C4-2B (cell line): ENCODE results near the gene JADE1.

ENCODE experiments used
- ZFX ChIP-seq: fragments of 450-650 bp; IDR thresholded peaks from 2 replicates; pipeline ENCODE4 v1.6.1; 2017
- TF ChIP-seq, protein P1 (sequence below): fragments of 450-650 bp; conservative IDR thresholded peaks from 2 replicates; pipeline ENCODE4 v1.5.1; 2017; ENCODE audit warnings: mild to moderate bottlenecking

- TF ChIP-seq, protein P1, sequence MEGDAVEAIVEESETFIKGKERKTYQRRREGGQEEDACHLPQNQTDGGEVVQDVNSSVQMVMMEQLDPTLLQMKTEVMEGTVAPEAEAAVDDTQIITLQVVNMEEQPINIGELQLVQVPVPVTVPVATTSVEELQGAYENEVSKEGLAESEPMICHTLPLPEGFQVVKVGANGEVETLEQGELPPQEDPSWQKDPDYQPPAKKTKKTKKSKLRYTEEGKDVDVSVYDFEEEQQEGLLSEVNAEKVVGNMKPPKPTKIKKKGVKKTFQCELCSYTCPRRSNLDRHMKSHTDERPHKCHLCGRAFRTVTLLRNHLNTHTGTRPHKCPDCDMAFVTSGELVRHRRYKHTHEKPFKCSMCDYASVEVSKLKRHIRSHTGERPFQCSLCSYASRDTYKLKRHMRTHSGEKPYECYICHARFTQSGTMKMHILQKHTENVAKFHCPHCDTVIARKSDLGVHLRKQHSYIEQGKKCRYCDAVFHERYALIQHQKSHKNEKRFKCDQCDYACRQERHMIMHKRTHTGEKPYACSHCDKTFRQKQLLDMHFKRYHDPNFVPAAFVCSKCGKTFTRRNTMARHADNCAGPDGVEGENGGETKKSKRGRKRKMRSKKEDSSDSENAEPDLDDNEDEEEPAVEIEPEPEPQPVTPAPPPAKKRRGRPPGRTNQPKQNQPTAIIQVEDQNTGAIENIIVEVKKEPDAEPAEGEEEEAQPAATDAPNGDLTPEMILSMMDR = no peak
- TF ChIP-seq ZFX = no peak
Measured at GRCh38 chr4:128769011-128769410, 40.5 kb upstream of the JADE1 start.
